GM12873 (cell line): ENCODE data around the gene TACC3.
A peak's percentile ranks its signal among the peaks of the same experiment; 100 is the strongest.

ENCODE experiments used
- CTCF ChIP-seq: IDR thresholded peaks from 2 replicates; pipeline ENCODE4 v1.5.1; 2012; ENCODE audit warnings: low read depth, mild to moderate bottlenecking, moderate library complexity, low read length, control low read depth; ENCODE audit not compliant: insufficient read depth; ENCODE audit errors: missing control alignments

TACC3 gene

GRCh38 chr4:1745165-1745564 lies 23.8 kb downstream of the TACC3 start:
- TF ChIP-seq CTCF, result no peak

GRCh38 chr4:1745697-1746096 lies 24.4 kb downstream of the TACC3 start:
- TF ChIP-seq CTCF, result no peak

GRCh38 chr4:1746265-1746691 lies 25.0 kb downstream of the TACC3 start:
- peak; percentile 84 for TF ChIP-seq CTCF

- TF ChIP-seq CTCF, result no peak
These were observed 25.7 kb downstream of the TACC3 start for GRCh38 chr4:1746919-1747602.

GRCh38 chr4:1747603-1747967 lies 26.3 kb downstream of the TACC3 start:
- no peak for TF ChIP-seq CTCF

- TF ChIP-seq CTCF, result peak; percentile 85
These were observed 27.2 kb downstream of the TACC3 start for GRCh38 chr4:1748465-1748995.

- TF ChIP-seq CTCF, result no peak
These were observed 28.0 kb downstream of the TACC3 start for GRCh38 chr4:1749370-1749769.
